IPS DF 4.7 (cell line): ENCODE results near the gene TET3.

Experiments
- DNase-seq: peaks from one replicate; pipeline ENCODE4 v3.0.0-alpha.2; 2013; ENCODE audit warnings: low spot score; ENCODE audit errors: extremely low read depth

The TET3 gene

DNA sequence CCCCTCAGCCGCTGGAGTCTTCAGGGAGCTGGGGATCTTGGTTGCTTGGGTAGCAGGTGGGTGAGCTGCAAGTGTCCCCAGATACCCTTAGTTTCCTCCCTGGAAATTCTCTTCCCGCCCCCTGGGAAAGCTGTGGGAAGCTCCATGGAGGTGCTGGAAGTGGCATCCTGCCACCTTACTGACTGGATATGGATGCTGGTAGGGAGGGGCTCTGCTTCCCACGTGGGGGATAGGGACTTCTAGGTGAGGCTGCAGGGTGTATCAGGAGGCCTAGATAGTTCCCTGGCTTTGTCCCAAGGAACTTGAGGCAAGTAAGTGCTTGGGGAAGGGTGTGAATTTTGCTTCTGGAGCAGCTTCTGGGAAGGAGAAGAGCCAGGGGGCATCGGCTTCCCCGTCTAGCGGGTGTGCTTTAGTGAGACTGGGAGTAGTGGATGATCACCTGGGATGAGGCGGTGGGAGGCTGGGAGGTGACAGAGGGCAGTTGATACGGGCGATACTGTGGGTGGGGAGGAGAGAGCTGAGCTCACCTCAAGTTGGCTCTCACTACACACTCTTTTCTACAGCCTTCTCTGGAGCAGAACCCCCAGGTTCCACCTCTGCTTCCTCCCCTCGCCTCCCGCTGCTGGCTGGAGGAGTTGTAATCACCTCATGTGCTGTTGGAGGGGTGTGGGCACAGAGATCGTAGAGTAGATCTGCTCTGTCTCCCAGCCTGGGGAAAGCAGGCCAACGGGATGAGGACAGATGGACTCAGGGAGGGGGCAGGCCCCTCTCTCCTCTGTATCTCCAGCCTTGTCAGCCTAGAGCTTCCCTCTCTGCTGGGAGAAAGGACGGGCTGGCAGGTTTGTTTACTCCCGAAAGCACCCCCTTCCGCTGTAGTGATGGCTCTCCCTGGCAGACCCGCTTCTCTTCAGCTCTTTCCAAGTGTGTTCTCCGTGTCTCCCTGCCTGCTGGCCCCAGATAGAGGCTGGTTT, 19.8 kb downstream of the TET3 start:
- no peak for DNase-seq

DNA sequence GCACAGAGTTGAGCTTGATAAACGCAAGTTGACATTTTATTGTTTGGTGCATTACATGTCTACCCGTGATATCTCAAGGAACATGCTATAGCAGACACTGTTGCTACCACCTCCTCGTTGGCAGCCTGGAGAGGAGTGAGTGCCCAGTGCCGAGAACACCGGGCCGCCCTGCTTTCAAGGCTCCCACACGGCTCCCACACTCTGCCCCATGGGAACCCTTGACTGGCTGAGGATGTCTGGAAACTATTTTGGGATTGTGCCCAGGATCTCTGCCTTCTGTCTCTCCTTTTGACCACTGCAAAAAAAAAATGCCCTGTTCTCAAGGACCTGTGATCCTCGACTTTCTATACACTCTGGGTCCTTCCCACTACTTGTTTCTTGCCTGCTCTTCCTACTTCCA, 21.1 kb downstream of the TET3 start:
- DNase-seq = no peak

DNA sequence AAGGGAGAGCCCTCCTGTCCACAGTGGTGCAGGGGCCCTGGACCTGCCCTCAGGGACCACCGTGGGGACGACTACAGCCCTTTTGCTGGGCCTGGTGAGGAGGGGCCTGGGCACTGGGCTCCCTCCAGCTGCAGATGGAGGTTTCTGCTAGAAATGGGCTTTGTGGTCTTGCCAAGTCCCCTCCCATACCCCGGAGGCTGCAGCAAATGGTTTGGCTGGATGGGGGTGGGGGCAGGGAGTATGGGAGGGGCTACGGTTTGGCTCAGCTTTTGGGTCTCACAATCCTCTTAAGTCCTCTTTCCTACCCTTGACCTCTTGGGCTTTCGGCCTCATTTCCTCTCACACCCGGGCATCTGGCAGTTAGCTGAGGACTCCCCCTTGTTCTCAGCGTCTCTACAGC, 21.7 kb downstream of the TET3 start:
- no peak for DNase-seq

DNA sequence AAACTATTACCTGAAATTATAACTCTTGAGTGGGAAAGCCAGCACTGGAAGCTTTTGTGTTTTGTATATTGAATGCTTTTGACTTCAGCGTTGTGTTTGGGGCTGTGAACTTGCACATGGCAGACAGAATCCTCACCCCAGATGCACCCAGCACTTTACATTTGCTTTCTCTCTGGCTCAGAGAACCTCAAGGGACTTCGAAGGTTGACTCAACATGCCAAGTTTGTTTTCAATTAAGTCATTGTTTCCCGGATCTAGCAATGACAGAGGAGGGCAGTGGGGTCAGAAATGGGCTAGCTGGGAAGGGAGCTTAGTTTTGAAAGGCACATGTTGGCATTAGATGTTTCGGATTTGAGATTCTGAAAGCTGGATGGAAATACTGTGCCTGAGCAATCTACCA, 22.4 kb downstream of the TET3 start:
- DNase-seq = no peak

DNA sequence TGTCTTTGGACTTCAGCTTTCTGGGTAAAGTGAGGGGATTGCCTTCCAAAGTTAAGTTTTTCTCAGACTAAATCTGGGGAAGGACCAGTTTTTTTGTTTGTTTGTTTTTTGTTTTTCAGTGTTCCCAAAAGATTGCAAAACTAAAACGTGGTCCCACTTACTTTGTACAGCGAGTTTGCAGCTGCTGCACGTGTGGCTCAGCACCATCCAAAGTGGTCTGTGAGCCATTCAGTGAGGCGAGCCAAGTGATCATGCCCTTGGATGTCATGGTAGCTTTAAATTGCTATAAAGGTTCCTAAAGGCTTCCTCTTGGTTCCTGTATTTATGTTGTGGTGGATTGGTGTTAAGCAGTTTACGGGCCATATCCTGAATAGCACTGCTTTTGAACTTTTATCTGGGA, 23.0 kb downstream of the TET3 start:
- DNase-seq = no peak

DNA sequence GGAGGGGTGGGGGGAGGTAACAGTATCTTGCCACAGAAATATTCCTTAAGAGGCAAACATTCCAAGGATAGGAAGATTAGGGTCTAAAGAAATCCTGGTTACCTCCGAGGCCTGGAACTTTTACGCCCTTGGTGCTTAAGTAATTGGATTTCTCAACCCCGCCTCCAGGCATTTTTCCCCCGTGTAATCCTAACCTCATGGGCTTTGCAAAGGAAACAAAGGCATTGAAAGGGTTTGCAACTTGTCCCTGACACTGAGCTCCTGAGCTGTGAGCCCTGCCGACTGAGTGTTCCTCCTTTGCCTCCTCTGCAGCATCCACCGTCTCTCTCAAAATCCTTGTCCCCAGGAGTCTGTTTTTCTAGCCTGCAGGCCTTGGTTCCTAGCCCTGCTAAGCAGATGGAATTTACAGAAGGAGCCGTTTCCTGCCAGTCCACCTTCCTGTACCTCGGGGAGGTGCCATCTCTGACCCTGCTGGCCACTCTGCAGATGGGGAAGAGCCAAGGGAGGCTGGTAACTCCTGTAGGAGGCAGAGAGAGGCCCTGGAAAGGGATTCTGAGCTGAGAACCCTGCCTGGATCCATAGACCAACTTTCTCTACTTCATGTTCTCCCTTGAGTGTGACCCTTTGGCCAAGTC, 24.2 kb downstream of the TET3 start:
- DNase-seq = no peak

DNA sequence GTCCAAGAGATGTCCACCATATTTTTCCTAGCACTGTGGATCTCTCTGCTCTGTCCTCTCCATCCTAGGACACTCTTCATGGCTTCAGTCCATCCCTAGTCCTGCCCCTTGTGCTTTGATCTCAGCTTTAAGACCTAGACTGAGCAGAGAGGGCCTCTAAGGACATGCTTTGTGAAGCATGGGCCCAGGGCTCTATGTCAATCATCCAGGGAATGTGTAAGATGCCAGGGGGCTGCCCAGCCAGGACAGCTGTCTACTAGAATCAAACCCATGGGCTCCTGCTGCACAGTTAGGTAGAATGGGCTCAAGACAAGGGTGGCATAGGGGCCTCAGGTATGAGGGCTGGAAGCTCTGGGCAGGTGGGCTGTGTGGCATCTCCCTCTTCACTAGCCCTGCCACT, 24.9 kb downstream of the TET3 start:
- no peak for DNase-seq

DNA sequence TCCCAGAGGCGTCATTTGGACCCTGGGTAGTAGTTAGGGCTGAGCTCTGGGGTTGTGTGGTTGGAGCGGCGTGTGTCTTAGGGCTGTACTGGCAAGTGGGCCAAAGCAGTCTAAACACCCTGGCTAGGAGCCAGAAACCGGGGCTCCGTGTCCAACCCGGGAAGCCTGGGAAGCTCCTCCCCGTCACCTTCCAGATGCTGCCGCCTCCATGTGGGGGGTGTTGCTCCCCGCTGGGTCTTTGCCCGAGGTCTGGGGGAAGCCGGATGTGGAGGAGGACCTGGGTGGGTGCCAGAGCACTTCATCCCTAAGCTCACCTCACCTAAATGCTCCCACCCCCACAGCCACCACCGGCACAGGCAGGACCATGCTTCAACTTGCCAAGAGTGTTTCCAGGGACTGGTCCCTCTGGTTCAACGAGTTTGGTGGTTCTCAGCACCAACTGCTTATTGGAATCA, 25.4 kb downstream of the TET3 start:
- DNase-seq = no peak

DNA sequence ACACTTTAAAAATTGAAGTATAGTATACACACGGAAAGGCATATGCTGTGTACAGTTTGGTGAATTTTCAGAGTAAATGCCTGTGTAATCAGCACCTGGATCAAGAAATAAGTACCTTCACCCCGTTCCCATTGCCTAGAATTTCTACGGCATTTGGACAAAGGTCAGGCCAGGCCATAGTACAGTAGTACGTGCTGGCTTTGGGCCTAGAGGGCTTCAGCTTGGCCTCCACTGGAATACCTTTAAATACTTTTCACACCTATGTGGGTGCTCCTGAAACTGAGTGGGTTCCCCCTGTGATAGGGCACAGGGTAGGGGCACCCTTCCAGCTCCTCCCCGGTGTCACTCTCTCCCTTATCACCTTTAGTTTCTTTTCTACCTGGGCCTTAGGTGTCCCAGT, 26.5 kb downstream of the TET3 start:
- DNase-seq = no peak

DNA sequence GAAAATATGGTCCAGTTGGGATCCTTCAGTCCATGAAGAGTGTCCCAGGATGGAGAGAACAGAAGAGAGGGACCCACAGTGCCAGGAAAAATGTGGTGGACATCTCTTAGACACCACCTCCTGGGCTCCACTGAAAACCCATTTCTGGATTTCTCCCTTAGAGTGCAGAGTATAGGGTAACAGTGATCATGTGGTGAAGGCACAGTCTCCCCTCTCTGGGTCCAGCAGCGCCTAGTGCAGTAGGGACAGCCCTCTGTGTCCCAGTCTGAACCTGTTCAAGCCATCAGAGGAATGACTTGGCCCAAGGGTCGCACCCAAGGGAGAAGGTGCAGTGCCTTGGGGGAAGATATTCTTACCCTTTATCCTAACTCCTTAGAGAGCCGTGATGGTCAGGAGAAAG, 30.1 kb downstream of the TET3 start:
- DNase-seq = no peak

DNA sequence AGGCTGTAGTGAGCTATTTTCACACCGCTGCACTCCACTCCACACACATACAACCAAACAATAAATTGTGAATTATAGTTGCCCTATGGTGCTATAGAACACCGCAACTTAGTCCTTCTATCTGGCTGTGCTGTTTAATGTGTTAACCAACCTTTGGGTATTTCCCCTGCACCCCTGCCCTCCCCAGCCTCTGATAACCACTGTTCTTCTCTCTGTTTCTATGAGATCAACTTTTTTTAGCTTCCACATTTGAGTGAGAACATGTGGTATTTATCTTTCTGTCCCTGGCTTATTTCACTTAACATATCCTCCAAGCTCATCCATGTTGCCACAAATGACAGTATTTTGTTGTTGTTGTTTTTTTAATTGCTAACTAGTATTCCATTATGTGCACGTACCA, 32.5 kb downstream of the TET3 start:
- no peak for DNase-seq

DNA sequence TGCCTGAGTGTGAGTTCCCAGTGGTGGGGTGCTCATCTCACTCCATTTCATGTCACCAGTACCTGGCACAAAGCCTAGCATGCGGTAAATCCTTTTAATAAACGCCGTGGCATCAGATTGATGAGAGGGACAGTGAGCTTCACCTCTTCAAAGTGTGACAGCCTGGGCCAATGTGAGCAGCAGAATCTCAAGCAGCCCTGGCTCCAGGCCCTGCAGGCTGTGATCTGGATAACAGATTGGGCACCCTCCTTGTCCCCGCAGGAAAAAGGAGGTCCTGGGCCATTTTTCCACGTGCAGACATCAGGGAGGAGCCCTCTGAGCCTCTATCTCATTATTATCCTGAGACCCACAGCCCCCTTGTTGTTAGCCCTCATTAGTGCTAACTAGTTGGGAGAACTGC, 34.8 kb downstream of the TET3 start:
- no peak for DNase-seq

DNA sequence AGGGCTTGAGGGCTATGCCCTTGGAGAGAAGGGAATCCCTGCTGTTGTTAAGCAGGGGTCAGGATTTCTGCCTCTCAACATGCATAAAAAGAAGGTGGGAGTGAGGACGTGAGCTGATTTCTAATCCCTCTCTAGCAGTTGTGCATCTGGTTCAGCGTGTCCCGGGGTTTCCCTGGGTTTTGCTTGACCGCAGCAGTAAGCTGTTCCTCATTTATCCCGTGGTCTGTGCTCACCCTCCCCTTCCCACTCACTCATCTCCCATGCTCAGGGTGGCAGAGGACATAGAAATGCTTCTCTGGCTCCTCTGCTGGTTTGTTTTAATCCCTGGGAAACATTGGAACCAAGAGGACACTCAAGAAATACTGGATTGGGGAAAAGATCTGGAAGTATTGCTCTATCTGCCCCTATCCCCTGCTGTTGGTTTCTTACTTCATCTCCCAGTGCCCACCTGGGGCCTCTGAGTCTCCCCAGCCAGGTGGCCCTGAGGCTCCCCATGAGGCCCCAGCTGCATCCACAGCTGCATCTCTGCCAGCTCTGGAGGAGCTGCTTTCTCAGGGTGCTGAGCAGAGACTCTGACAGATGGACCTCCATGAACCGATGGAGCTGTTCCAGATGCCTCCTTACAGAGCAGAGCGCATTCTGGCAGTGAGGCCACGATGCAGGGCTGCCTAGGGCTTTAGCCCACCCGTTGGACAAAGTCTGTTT, 36.1 kb downstream of the TET3 start:
- DNase-seq = no peak

DNA sequence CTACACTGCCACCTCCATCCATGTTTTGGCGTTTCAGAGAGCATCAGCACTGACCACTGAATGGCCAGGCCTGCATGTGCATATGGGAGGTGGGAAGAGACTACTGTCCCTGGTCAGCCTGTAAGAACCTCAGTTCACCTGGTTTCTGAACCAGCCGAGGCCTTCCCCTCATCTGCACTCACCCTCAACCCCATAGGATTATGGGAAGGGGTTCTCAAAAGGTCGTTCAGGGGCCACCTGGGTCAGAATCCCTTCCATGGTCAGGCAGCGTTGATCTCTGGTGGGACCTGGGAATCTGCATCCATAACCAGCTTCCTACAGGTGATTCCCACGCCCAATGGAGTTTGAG, 36.7 kb downstream of the TET3 start:
- DNase-seq = no peak

DNA sequence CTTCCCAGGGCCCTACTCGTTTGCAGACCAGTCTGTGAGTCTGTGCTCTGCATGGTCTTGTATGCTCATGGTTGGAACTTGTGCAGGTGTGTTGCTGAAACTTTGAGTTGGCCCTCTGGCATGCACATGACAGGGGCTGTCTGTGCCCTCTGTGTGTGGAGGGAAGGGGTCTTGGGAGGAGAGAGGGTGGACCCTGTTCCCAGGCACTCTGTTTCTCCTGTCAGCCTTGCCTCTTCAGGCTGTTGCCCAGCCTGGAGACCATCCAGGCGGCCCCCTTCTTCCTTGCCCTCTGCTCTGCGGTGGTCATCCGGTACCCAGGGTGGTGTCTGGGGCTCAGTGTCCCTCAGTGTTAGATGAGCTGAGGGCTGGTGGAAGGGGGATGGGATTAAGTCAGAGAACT, 39.5 kb downstream of the TET3 start:
- no peak for DNase-seq

DNA sequence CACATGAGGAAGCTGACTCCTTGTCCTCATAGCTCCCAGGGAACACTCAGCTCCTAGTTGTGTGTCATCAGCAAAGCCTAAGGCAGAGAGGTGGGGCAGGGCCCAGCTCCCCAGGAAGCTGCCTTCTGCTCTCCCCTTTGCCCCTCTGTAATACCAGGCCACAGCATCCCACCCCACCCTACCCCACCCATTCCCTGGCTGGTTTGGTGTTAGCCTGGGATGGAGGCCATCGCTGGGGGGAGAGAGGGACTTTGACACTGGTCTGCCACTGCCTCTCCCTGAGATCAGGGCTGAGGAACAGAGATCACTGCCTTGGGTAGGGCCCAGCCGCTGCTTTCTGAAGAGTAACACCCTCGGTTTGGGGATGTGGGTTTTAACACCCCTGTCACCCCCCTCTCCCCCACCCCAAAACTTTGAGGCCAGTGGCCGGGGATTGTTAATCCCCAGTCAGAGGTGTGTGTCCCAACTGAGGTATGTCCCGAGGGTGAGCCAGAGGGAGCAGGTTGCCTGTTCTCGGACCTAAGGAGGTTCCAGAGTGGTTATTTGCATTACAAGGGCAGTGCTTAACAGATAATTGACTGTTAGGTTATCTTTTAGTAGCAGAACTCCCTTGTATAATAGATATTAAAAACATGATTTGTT, 41.4 kb downstream of the TET3 start:
- no peak for DNase-seq

DNA sequence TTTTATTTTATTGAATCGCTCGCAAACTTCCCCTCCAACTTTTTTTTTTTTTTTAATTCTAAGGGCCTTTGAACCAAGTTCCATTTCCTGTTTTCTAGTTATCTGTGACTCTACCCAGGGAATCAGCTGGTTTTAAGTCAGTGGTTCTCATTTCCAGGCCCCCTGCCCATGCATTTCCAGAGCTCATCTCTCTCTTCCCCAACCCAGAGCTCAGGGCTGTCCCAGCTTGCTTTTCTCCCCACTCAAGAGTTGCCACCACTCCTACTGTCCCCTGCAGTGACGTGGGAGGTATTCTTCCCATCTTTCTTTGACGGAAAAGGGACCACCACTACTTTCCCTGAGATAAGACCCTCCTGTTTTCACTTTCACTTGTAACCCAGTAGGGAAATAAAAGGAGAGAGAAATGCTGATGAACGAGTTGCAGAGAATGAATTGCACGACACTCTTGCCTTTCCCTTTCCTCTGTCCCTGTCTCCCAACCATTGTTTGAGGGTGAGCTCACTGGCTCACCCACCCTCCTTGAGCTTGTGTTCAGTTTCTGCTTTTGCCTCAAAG, 42.1 kb downstream of the TET3 start:
- DNase-seq = no peak

DNA sequence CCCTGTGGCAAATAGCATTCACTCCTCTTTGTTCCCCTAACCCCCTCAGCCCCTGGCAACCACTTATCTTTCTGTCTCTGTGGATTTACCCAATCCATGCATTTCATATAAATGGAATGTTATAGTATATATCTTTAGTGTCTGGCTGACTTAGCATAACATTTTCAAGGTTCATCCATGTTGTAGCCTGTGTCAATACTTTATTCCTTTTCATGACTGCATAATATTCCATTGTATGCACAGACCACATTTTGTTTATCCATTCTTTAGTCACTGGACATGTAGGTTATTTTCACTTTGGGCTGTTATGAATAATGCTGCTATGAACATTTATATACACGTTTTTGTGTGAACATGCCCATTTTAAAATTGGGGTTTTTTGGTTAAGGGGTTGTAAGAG, 42.8 kb downstream of the TET3 start:
- DNase-seq = no peak

DNA sequence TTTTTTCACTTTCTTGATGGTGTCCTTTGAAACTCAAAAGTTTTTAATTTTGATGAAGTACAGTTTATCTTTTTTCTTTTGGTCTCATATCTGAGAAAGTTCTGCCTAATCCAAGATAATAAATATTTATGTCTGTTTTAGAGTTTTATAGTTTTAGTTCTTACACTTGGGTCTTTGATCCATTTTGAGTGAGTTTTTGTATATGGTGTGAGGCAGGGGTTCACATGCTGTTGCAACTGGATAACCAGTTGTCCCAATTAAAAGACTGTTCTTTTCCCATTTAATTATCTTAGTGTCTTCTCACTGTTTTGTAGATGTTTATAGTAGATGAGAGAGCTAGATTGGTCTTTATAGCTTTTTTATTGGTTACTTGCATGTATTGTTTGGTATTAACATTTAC, 43.6 kb downstream of the TET3 start:
- DNase-seq = no peak

DNA sequence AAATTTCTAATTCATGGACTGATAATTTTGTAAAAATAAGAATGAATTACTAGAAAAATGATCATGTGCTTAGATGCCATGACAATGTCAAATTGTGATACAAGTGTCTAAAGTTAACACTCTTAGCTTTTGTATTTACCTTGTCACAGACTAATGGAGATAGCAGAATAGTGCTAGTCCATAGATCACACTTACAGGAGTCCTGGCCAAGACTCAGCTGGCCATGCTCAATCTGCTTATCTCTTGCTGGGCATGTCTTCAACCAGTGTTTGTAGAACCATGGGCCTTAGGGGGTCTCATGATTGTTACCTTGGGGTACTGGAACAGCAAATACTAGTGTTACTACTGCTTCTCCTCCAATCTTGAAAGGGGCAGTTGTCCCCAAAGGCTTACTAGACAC, 44.0 kb downstream of the TET3 start:
- DNase-seq = no peak

DNA sequence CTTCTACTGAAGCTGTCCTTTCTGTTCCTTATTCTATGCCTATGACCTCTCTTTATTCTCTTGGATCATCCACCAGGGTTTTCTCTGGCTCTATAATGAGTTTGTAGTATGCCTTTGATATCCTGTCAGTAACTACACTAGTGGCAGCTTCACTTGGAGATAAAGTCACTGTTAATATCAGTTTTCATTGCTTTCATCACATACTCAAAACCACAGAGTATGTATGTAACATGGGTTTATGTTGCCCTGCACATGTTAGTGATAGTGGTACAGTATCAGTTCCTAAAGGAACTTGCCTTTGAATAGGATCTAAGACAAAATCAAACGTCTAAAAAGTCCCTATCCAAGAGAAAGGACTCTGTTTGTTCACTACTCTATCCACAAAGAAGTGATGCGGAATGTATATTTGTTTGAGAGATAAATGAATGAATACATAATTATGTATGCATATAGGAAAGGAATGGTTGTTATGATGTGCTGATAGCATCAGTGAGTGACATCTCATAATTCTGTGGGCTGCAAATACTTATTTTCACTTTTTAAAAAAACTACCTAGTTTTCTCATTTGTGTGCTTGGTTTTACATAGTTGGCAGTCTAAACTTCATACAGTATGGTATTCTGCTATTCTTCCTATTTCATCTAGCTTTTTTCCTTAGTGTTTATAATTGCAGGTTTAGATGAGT, 45.1 kb downstream of the TET3 start:
- no peak for DNase-seq
